ENCODE measurements around the gene ABLIM2. TPM values are rescaled to one million over a fixed set of nuclear protein-coding genes. Genes with fewer than 3 reads are reported as not detected.

Gene ABLIM2
- total RNA-seq, 1 experiment from 2014 or later = 6.1 TPM

DNA sequence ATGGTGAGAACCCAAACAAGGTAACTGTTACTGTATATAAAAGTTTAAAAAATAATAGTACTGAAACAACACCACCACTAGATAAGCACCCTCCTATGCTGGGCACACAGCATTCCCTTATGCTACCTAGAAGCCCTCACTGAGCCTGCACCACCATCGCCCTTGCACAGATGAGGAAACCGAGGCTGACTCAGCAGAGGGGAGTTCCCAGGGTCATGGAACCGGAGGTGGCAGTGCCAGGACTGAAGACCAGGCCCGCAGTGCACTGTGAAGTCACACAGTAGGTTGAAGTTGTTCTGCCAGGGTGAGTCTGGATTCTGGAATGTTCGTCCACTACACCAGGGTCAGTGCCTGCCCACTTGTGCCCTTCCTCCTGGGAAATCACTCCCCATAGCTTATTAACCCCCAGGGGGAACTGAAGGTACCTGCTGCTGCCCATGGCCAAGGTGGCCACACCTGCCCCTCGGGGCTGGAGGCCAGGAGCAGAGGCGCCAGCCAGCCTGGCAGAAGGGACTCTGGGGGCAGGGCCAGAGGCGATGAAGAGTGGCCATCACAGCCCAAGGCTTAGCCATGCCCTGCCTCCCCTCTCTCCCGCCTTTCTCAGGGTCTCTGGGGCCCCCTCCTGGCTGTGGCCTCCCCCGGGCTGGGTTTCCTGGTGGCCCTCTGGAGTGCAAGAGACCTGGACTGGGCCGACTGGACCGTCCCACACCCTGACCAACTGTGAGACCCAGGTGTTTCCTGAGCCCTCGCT is 15.1 kb upstream of the ABLIM2 start:
- no peaks in the 10 kb centered on the region for H3K79me2 ChIP-seq (ENCODE audit: insufficient read depth, low read length)
- ChIA-PET POLR2A (no interaction called here), RAD21 (ENCODE audit: low non-redundant PET in 1 of 2, low total read pairs in 2 of 2, uncharacterized antibody in 2 of 2, unreplicated experiment in 2 of 2) (no interaction called here), CTCF (no interaction called here)
- 0 out of 2 replicates have a peak, but pooled peaks cover 5% of the 10 kb centered on the region for H3K27me3 ChIP-seq (ENCODE audit: insufficient read depth, low read length)
- H3K9me3 ChIP-seq (ENCODE audit: control insufficient read depth in 1 of 2, insufficient read depth in 1 of 2, low read depth in 1 of 2, low read length in 2 of 2) = peaks cover 0 to 5% of the 10 kb centered on the region in 2 experiments; a peak in 1 of 4 replicates
- no peak for ATAC-seq
- H2AFZ ChIP-seq (ENCODE audit: low read depth, low read length, poor library complexity, severe bottlenecking) = no peak overlapping the region
- H3K36me3 ChIP-seq (ENCODE audit: control insufficient read depth in 1 of 2, insufficient read depth in 2 of 2, low read length in 2 of 2) = no peaks in the 10 kb centered on the region
- H3K4me1 ChIP-seq (ENCODE audit: control insufficient read depth in 1 of 2, insufficient read depth in 2 of 2, low read length in 2 of 2) = peaks cover 0 to 7% of the 10 kb centered on the region in 2 experiments; a peak in 1 of 4 replicates
- H3K27ac ChIP-seq (ENCODE audit: low read depth, low read length) = no peak overlapping the region
- intact Hi-C loops (cut with micrococcal nuclease) = no loop called here
- no peak overlapping the region for H3K4me3 ChIP-seq (replicated peaks in 1 of 2; ENCODE audit: low read depth in 1 of 2, low read length in 2 of 2)
- TF ChIP-seq RAD21 (IDR thresholded peaks at IDR 0.05; ENCODE audit: low read depth) (peak; percentile 25; the same call in 1 of the 2 replicates), EZH2 (IDR thresholded peaks at IDR 0.05) (no peak), EZH2phosphoT487 (IDR thresholded peaks at IDR 0.05; ENCODE audit: borderline replicate concordance) (no peak)
- no peaks in the 10 kb centered on the region for H3K9me2 ChIP-seq (ENCODE audit: insufficient read depth)
- DNase-seq (ENCODE audit: low read depth, low spot score) = no peak
- BruUV-seq (replicated peaks) = no TSS peak
- H3K9ac ChIP-seq (ENCODE audit: low read length) = no peak overlapping the region
- no peak overlapping the region for H3K4me2 ChIP-seq (ENCODE audit: low read length)
- H4K20me1 ChIP-seq (ENCODE audit: insufficient read depth) = no peaks in the 10 kb centered on the region

DNA sequence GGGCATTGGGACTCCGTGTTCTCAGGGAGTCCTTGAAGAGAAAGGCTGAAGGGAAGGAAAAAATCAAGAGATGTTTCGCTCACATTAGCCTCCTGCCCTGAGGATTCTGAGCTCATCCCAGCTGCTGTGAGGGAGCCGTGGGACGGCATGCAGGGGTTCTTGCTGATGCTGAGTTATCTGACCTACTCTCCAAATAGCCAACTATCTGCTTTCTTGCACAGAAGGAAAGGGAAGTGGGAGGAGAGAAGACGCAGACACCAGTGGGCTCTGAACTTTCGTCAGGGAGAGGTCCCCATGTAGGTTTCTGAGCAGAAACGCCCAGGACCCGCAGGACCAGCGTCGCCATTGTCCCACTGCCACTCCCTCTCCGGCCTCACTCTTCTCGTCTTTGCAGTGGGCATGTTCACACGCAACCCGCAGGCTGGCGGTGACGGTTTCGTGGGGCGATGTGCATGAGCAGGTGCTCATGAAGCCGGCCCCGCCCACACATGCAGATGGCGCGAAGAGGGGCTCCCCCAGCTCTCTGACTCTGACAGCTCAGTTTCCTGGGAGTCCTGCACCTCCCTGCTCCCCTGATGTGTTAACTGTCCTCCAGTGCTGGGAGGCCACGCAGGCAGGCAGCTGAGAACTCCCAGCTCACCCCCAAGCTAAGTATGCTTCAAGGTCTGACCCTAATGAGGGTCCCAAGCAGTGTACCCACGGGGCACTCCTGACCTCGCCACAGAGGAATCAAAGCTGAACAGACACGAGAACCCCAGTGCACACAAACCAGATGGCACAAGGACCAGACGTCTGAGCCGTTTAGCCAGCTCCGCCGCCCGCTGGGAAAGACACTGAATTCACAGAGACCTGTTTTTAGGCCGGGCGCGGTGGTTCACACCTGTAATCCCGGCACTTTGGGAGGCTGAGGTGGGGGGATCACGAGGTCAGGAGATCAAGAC is 13.6 kb upstream of the ABLIM2 start:
- Histone ChIP-seq H4K20me1 (ENCODE audit: insufficient read depth) (no peaks in the 10 kb centered on the region), H3K4me3 (replicated peaks in 1 of 2; ENCODE audit: low read depth in 1 of 2, low read length in 2 of 2) (no peak overlapping the region), H3K9me3 (ENCODE audit: control insufficient read depth in 1 of 2, insufficient read depth in 1 of 2, low read depth in 1 of 2, low read length in 2 of 2) (peaks cover 0 to 9% of the 10 kb centered on the region in 2 experiments; a peak in 1 of 4 replicates), H3K4me1 (ENCODE audit: control insufficient read depth in 1 of 2, insufficient read depth in 2 of 2, low read length in 2 of 2) (peaks cover 0 to 7% of the 10 kb centered on the region in 2 experiments; a peak in 1 of 4 replicates), H3K79me2 (ENCODE audit: insufficient read depth, low read length) (no peaks in the 10 kb centered on the region), H3K9ac (ENCODE audit: low read length) (no peak overlapping the region), H3K27me3 (ENCODE audit: insufficient read depth, low read length) (0 out of 2 replicates have a peak, but pooled peaks cover 5% of the 10 kb centered on the region), H3K9me2 (ENCODE audit: insufficient read depth) (no peaks in the 10 kb centered on the region), H3K27ac (ENCODE audit: low read depth, low read length) (no peak overlapping the region), H3K36me3 (ENCODE audit: control insufficient read depth in 1 of 2, insufficient read depth in 2 of 2, low read length in 2 of 2) (no peaks in the 10 kb centered on the region), H3K4me2 (ENCODE audit: low read length) (no peak overlapping the region), H2AFZ (ENCODE audit: low read depth, low read length, poor library complexity, severe bottlenecking) (no peak overlapping the region)
- intact Hi-C loops (cut with micrococcal nuclease) = no loop called here
- RAD21 ChIA-PET (ENCODE audit: low non-redundant PET in 1 of 2, low total read pairs in 2 of 2, uncharacterized antibody in 2 of 2, unreplicated experiment in 2 of 2) = no interaction called here
- TF ChIP-seq, protein P1, sequence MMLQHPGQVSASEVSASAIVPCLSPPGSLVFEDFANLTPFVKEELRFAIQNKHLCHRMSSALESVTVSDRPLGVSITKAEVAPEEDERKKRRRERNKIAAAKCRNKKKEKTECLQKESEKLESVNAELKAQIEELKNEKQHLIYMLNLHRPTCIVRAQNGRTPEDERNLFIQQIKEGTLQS (IDR thresholded peaks at IDR 0.05) = no peak
- TF ChIP-seq RAD21 (IDR thresholded peaks at IDR 0.05; ENCODE audit: low read depth) (no peak), EZH2phosphoT487 (IDR thresholded peaks at IDR 0.05; ENCODE audit: borderline replicate concordance) (no peak), YY1 (IDR thresholded peaks at IDR 0.05; ENCODE audit: extremely low read depth, insufficient replicate concordance, low read depth, low read length) (no peak), CEBPB (IDR thresholded peaks at IDR 0.05; ENCODE audit: low read depth) (no peak), EGR1 (IDR thresholded peaks at IDR 0.05; ENCODE audit: low read depth) (no peak), SIN3A (IDR thresholded peaks at IDR 0.05; ENCODE audit: low read depth) (no peak), CBX3 (IDR thresholded peaks at IDR 0.05; ENCODE audit: low read depth) (no peak), ZFX (IDR thresholded peaks at IDR 0.05) (no peak)
- TF ChIP-seq, protein P2, sequence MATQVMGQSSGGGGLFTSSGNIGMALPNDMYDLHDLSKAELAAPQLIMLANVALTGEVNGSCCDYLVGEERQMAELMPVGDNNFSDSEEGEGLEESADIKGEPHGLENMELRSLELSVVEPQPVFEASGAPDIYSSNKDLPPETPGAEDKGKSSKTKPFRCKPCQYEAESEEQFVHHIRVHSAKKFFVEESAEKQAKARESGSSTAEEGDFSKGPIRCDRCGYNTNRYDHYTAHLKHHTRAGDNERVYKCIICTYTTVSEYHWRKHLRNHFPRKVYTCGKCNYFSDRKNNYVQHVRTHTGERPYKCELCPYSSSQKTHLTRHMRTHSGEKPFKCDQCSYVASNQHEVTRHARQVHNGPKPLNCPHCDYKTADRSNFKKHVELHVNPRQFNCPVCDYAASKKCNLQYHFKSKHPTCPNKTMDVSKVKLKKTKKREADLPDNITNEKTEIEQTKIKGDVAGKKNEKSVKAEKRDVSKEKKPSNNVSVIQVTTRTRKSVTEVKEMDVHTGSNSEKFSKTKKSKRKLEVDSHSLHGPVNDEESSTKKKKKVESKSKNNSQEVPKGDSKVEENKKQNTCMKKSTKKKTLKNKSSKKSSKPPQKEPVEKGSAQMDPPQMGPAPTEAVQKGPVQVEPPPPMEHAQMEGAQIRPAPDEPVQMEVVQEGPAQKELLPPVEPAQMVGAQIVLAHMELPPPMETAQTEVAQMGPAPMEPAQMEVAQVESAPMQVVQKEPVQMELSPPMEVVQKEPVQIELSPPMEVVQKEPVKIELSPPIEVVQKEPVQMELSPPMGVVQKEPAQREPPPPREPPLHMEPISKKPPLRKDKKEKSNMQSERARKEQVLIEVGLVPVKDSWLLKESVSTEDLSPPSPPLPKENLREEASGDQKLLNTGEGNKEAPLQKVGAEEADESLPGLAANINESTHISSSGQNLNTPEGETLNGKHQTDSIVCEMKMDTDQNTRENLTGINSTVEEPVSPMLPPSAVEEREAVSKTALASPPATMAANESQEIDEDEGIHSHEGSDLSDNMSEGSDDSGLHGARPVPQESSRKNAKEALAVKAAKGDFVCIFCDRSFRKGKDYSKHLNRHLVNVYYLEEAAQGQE (IDR thresholded peaks at IDR 0.05; ENCODE audit: low read depth) = no peak
- TF ChIP-seq, protein P3, sequence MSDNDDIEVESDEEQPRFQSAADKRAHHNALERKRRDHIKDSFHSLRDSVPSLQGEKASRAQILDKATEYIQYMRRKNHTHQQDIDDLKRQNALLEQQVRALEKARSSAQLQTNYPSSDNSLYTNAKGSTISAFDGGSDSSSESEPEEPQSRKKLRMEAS (IDR thresholded peaks at IDR 0.05) = no peak
- POLR2A ChIA-PET = no interaction called here
- DNase-seq (ENCODE audit: low read depth, low spot score) (no peak), ATAC-seq (no peak)
- CTCF ChIA-PET = no interaction called here
- BruUV-seq (replicated peaks) = no TSS peak
